NCI-H2171 treated with DMSO at 0.1 percent for 48 hours (cell line): ENCODE data around the gene NMD3.

Experiments
- DNase-seq: peaks from one replicate; lab custom pipeline; 2025; lab: John Stamatoyannopoulos, UW

NMD3 gene

DNA sequence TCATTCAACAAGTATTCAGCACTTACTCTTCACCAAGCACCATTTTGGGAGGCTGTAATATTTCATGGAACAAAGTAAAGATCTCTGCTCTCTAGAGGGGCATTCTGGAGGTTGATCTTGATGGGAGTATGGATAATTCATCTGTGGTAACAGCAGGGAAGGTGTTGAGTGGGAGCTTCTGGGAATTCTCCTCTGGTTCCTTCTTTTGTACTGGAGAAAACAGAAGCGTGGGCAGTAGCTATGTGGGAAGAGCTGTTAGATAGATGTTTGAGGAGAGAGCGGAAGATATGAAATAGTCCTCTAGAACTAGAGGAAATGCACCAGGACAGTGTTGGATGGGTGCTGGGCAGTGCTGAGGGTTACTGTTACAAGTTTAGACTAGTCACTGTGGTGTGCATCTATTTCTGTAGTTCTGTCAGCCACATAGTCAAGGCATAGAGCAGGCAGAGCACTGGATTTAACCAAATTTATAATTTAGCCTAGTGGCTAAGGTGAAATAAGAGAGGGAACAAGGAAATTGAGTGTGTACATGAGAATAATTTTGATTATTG is 9.6 kb downstream of the NMD3 start:
- DNase-seq: no peak

DNA sequence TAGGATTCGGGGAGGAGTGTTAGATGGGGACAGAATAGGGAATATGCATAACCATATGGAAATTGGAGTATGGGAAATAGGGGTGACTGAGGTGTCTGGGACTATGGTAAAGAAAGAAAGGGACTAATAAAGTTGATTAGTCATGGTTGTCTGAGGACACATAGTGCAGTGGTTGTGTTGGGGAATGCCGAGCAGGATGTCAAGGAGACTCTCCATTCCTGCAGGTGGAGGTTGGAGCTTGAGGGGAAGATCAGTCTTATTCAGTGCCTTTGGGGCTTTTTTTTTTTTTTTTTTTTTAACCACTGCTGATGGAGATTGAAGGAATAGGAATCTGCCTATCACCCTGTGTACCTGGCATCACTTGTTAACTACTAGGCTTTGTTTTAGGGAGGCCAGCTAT is 10.8 kb downstream of the NMD3 start:
- DNase-seq: no peak

DNA sequence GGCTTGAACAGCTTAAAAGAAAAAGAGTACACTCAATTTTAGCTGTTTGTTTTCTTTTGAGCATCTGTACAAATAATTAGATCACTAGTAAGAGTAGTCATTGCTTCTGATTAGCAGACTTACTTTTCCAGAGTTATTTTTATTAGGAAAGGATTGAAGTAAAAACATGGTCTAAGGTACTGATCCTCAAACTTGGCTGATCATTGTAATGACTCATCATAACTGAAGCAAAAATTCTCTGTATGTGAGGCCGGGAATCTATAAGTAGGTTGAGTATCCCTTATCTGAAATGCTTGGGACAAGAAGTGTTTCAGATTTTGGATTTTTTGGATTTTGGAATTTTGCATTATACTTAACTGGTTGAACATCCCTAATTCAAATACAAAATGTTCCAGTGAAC is 12.4 kb downstream of the NMD3 start:
- no peak for DNase-seq

DNA sequence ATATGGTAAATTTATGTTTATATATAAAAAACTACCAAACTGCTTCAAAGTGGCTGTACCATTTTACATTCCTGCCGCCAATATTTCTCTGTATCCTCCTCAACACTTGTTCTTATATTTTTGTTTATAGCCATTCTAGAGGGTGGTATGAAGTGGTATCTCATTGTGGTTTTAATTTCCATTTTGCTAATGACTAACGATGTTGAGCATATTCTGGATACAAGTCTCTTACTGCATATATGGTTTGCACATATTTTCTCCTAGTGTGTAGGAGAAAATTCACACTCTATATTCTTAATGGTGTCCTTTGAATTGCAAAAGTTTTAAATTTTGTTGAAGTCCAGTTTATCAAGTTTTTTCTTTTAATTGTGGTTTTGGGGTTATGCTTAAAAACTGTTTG is 15.1 kb downstream of the NMD3 start:
- no peak for DNase-seq

DNA sequence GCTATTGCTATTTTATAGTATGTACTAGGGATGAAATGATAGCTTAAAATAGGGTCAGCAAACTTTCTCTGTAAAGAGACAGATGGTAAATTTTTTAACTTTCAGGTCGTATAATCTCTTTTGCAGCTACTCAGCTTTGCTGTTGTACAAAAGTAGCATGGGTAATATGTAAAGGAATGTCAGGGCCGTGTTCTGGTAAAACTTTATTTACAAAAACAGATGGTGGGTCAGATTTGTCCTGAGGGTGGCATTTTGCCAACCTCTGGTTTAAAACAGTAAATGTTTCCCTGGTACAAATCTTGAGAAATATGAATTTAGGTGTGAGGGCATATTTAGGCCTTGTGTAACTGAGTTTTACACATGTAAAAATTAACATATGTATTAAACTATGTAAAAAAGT is 18.6 kb downstream of the NMD3 start:
- DNase-seq: no peak

DNA sequence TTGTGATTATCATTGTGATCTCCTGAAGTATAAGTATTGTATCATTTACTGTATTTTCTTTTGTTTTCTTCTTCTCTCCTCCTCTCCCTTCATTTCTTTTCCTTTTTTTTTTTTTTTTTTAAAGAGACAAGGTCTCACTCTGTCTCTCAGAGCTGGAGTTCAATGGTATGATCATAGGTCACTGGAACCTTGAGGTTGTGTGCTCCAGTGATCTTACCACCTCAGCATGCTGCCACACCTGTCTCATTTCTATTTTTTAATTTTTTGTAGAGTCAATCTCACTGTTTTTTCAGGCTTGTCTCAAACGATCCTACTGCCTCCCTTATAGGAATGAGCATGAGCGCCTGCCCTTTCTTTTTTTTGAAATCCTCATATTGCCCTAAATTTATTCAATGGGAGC is 23.4 kb downstream of the NMD3 start:
- no peak for DNase-seq

DNA sequence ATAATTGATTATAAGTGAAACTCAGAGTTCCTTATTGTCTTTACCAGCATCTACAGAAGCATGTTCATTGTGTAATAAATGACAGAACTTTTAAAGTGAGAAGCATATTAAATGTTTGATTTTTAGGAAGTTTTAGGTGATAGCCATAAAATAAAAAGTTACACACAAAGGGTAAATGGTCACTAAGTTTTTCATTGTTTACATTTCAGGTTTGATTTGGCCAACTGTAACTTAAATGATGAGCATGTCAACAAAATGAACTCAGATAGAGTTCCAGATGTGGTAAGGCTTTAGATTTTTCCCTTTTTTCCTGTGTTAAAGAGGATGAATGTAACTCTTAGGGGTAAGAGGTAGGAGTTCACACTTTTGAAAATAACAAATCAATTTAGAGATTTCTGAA is 25.9 kb downstream of the NMD3 start:
- DNase-seq: no peak

DNA sequence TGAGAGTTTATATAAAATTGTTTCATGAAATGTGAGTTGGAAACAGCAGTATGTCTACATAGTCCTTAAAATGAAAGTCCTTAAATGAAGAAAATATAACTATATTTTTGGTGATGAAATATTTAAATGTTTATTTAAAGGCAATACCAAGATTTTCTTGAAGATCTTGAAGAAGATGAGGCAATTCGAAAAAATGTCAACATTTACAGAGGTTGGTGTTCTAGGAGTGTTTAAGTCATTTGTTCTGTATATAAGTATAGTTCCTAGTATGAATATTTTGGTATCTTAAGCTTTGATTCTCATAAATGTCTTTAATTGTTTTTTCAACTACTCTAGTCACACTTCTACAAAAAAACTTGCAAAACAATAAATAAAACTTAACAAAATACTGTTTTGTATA is 29.0 kb downstream of the NMD3 start:
- no peak for DNase-seq

DNA sequence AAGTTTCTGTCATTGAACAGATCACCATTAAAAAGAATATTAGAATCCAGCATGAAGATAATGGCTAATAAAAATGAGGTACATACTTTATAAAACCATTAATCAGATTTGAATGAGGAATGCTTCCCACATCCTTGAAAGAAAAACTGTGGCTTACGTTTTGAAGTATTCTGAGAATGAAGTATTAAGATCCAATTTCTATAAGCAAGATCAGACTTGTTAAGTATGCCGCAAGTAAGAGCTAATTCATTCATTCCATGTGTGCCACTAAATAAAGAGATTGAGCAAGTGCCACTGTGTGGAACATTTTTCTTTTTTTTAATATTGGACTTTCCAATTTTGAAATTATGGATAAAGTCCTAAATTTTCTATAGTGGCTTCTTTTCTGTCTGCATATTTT is 30.6 kb downstream of the NMD3 start:
- no peak for DNase-seq

DNA sequence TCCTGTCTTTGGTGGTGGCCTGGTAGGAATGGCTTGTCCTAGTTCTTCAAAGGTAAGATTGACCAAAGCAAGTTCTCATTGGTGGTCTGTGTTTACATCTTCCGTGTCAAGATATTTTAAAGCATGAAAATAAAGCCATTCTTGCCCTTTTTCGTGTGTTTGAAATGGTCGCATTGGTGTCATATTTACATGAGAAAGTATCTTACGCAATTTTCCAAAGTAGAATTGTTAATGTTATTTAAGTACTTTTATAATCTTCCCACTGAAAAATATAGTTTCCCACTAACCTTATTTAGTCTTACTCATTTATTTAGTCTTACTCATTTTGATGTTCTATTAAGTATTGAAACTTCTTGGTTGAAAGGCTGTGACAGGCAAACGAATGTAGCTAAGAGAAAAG is 31.0 kb downstream of the NMD3 start:
- no peak for DNase-seq

DNA sequence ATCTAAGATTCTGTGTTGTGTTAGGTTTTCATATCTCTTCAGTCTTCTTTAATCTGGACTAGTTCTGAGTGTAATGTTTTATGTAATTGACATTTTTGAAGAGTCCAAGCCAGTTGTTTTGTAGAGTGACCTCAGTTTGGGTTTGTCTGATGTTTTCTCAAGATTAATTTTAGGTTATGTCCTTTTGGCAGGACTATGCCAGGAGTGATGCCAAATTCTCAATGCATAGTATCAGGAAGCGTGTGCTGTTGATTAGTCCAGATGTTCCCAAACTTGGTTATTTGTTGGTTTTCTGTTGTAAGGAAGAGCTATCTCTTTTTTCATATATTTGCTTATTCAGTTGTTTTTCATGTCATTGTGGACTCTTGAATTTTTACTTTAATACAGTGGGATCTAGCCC is 32.6 kb downstream of the NMD3 start:
- DNase-seq: no peak

DNA sequence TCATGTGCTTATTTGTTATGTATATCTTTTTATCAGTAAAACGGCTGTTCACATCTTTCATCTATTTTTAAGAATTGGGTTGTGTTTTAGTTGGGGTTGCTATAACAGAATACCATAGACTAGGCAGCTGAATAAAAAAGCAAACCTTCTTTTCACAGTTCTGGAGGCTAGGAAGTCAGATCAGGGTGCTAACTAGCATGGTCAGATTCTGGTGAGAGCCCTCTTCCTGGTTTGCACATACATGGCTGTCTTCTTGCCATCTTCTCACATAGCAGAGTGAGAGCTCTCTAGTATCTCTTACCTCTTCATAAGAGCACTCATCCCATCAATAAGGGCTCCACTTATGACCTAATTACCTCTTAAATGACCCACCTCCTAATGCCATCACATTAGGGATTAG is 33.8 kb downstream of the NMD3 start:
- DNase-seq: no peak

DNA sequence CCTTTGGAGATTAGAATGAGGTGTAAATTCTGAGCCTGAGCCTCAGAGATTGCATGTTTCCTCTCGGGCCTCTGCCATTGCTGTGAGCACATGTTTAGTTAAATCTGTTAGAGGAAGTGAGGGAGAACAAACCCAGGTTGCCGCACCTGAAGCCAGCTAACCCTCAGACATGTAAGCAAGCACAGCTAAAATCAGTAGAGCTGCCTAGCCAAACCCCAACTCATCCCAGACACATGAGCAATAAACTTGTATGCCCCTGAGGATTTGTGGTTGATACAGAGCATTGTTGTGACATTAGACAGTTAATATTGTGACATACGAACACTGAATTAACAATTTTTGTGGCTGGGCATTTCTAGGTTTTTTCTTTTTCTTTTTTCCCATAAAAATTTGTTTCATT is 41.9 kb downstream of the NMD3 start:
- DNase-seq: no peak

DNA sequence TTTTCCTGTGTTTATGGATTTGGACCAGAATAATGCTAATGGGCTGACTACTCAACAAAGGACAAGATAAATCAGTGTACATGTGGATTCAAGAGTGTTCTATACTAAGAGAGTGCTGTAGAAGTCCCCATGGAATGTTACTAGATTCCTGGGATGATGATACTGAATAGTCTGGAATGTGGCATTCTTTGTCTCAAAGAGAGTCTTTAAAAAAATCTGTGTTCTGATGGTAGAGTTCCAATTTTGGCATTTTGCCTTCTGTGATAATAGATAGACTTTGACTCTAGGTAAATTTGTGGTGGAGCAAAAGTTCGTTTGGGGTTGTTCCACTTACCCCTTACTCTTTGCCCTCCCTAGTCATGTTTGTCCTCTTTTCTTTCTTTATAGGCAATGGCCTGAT is 43.7 kb downstream of the NMD3 start:
- no peak for DNase-seq

DNA sequence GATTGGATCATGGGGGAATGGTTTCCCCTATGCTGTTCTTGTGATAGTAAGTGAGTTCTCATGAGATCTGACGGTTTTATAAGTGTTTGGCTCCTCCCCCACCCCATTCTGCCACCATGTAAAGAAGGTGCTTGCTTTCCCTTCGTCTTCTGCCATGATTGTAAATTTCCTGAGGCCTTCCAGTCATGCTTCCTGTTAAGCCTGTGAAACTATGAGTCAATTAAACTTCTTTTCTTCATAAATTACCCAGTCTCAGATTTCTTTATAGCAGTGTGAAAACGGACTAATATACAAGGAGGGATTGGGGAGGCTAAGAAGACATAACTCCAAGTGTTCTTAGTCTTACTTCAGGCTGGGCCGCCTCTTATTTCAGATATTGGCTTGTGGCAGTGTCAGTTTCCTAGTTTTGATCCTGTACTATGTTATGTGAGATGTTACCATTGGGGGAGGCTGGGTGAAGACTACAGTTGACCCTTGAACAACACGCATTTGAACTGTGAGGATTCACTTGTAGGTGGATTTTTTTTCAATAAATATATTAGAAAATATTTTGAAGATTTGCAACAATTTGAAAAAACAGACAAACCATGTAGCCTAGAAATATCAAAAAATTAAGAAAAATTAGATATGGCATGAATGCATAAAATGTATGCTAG is 44.9 kb downstream of the NMD3 start:
- DNase-seq: no peak

DNA sequence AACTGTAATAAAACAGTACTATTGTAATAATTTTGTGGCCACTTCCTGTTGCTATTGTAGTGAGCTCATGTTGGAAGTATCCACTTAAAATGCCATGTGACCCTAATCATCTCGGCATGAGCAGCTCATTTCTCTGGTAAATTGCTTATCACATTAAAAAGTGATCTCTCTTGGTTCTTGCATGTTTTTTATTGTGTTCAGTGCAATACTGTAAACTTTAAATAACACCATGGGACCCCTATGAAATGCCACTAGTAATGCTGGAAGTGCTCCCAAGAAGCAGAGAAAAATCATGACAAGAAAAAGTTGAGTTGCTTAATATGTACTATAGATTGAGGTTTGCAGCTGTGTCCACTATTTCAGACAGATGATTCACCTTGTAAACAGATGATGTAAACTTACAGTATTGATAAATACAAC is 45.6 kb downstream of the NMD3 start:
- DNase-seq: no peak

DNA sequence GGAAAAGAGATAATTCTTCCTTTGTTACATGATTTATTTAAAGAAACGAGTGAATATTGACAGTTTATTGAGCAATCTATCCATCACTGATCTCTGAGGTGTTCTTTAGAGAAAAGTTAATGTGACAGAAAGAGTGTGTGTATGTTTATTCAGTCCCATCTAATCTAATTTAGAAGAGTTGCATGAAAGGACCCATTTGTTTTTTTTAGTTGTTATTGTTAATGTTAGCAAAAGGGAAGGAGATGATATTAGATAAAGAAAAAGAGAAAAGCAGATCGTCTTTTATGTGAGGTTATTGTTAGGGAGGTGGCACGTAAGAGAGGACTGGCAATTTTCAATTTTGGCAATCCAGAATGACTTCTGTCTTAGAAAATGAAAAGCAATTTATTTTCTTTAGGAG is 46.5 kb downstream of the NMD3 start:
- DNase-seq: no peak

DNA sequence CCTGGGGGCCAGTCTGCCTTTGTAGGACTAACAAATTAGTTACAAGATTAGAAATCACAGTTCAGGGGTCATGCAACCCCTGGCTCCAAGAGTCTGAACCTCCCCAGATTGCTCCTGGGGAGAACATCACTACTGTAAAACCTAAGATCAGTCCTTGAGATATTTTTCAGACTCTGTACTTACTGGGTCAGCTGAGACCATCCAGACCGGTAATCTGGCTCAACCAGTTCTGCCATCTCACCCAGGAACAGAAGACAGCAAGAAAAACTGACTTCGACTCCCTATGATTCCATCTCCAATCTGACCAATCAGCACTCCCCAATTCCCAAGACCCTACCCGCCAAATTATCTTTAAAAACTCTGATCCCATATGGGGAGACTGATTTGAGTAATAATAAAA is 47.5 kb downstream of the NMD3 start:
- no peak for DNase-seq

DNA sequence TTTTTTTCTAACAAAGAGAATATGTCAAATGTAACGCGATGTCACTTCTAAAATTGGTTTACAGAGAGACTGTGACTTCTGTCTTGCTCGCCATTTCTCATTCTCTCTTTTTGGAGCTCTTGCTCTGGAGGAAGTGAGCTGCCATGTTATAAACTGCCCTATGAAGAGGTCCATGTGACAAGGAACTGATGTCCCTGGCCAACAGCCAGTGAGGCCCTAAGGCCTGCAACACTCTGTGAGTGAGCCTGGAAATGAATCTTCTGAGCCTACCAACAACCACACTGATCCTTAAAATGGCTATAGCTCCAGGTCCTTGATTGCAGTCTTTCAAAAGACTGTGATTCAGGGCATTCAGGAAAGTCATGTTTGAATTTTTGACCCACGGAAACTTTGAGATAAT is 49.9 kb downstream of the NMD3 start:
- no peak for DNase-seq

DNA sequence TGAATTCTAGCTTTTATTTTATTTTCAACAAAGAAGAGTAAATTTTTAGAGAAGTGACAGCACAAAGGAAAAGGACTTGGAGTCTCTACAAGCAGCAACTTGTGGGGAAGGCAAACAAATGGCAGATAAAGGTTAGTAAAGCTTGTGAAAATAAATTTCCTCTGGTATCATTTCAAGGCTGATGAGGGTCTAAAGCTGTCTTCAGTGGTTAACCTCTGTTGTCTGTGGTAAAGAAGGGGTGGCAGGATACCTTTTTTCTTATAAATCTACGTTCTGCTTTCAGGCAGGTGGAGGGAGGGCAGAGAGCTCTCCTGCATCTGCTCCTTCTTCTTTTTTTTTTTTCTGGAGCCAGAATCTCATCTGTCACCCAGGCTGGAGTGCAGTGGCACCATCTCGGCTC is 50.5 kb downstream of the NMD3 start:
- DNase-seq: peak; percentile 48

DNA sequence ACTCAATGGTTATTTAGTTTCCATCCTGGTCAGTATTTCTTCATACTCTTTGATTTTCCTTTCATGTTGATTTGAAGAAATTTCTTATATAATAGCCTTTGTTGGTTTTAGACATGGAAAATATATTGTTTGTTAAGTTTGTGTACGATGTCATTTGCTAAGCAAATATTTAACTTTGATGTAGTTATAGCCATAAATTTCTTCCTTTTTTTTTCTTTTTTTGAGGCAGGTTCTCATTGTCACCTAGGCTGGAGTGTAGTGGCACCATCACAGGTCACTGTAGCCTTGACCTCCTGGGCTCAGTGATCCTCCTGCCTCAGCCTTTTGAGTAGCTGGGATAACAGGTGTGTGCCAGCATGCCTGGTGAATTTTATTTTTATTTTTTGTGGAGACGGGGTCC is 51.4 kb downstream of the NMD3 start:
- DNase-seq: no peak

DNA sequence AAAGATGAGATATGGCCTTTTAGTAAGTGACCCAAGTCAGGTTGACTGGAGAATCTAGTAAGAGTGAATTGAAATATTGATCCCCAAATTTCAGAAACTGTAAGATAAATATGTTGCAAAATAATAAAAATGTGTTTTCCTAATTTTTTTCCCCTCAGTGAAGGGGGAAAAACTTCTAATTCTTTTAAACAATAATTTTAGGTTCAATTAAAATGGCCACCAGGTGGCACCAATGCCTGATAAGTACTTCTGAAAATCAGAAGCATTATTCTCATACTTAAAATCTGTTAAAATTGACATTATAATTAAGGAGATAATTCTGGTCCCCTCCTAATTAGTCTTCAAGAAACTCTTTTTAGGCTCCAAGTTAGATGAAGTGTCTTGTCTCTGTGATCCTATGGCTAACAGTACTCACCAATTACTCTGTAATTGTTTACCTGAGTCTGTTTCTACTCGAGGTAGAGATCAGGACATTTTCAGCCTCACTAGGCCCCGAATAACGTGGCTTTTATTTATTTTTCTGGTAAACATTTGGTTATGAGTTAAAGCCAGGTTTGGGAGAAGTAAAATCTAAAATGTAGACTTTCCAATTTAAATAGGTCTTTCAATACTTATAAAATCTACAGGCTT is 52.6 kb downstream of the NMD3 start:
- DNase-seq: peak; percentile 44

DNA sequence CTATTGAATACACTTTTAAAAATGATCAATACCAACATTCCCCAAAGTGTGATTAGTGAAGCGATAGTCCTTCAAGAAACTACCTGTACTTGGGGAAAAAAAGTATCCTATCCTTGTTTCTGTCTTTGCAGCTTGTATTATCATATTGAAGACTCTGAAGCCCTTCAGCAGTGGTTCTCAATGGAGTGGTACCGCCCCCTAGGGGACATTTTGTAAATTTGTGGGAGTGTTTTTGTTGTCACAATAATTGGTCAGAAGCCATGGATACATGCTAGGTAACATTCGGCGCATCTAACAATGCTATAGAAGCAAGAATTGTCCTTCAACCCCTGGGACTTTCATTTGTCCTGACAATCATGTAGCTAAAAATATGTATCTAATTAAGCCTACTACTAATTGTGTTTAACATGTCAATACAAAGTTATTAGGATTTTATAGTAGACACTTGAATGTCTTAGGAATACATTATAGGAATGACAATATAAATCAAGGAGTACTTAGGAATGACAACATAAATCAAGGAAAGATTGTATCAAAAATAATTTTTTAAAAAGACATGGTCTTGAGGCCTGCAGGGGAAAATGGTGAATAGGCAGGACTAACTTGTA is 53.7 kb downstream of the NMD3 start:
- DNase-seq: no peak

DNA sequence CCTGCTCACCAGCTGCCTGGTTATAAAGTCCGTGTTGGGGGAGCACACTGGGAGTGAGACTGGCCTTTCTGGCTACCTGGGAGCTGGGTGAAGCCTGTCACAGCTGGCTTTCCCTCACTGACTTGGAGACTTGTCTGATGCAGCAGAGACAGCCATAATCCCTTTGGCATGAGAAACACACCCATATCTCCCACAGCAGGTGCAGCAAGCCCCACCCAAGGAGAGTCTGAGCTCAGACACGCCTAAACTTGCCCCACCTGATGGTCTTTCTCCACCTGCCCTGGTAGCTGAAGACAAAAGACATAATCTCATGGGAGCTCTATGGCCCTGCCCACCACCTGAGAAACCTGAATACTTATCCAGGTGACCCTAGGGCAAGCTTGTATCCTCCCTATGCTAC is 54.8 kb downstream of the NMD3 start:
- DNase-seq: peak; percentile 94
